Measurements from ENCODE around the gene DCC.
"Not testable (repeated sequence)": the region's sequence is repeated elsewhere in the genome, so short reads cannot be mapped to it uniquely, and the experiment has no call there.

DCC gene

DNA sequence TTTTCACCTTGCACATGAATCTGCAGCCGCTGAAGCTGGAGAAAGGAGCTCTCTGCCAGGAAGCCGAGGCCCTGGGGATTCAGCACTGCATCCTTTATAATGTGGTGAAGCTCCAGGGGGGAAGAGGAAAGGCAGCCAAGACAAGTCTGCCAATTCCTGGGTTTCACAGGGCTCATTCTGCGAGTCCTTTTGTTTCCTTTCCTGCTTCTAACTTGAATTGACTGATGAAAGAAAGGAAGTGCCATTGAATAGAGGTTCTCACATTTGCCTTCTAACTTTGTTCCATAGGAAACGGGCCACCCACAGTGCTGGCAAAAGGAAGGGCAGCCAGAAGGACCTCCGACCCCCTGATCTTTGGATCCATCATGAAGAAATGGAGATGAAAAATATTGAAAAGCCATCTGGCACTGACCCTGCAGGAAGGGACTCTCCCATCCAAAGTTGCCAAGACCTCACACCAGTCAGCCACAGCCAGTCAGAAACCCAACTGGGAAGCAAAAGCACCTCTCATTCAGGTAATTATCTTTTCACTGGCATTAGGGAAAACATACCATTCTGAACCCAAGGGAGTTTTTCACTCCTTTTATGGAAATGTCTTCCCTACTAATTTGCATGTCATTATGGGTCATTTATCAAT, 1119.1 kb downstream of the DCC start:
- TF ChIP-seq, protein P1, sequence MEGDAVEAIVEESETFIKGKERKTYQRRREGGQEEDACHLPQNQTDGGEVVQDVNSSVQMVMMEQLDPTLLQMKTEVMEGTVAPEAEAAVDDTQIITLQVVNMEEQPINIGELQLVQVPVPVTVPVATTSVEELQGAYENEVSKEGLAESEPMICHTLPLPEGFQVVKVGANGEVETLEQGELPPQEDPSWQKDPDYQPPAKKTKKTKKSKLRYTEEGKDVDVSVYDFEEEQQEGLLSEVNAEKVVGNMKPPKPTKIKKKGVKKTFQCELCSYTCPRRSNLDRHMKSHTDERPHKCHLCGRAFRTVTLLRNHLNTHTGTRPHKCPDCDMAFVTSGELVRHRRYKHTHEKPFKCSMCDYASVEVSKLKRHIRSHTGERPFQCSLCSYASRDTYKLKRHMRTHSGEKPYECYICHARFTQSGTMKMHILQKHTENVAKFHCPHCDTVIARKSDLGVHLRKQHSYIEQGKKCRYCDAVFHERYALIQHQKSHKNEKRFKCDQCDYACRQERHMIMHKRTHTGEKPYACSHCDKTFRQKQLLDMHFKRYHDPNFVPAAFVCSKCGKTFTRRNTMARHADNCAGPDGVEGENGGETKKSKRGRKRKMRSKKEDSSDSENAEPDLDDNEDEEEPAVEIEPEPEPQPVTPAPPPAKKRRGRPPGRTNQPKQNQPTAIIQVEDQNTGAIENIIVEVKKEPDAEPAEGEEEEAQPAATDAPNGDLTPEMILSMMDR (IDR thresholded peaks at IDR 0.05; ENCODE audit: insufficient read depth, low read depth, low read length, missing control alignments): no peak
- no peak overlapping the region for H3K4me3 ChIP-seq (ENCODE audit: low read depth, low read length)
- DNase-seq (ENCODE audit: low read depth): no peak

DNA sequence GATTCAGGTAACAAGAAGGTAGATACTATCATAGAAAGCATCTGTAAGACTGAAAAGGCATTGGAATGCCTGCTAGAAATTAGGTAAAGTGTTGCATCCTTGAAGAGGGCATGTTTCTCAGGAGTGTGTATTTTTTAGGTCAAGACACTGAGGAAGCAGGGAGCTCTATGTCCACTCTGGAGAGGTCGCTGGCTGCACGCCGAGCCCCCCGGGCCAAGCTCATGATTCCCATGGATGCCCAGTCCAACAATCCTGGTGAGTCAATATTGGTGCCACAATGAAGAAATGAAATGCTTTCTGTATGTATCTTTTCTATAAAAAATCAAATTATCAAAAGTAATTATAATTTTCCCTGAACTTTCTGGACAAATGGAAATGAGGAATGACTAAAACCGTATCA, 1127.8 kb downstream of the DCC start:
- TF ChIP-seq, protein P1 (IDR thresholded peaks at IDR 0.05; ENCODE audit: insufficient read depth, low read depth, low read length, missing control alignments): no peak
- no peak for DNase-seq (ENCODE audit: low read depth)
- no peak overlapping the region for H3K4me3 ChIP-seq (ENCODE audit: low read depth, low read length)

DNA sequence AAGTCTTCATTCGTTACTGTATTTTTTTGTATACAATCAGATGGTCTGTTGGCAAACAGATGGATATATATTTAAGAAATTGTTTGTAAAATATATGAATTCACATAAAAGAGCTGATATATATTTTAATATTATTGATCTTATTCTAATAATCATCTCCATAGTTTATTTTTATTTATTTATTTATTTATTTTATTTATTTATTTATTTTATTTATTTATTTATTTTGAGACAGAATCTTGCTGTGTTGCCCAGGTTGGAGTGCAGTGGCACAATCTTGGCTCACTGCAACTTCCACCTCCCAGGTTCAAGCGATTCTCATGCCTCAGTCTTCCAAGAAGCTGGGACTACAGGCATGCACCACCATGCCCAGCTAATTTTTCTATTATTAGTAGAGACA, 1128.2 kb downstream of the DCC start:
- H3K4me3 ChIP-seq (ENCODE audit: low read depth, low read length); DNase-seq (ENCODE audit: low read depth): not testable (repeated sequence)

DNA sequence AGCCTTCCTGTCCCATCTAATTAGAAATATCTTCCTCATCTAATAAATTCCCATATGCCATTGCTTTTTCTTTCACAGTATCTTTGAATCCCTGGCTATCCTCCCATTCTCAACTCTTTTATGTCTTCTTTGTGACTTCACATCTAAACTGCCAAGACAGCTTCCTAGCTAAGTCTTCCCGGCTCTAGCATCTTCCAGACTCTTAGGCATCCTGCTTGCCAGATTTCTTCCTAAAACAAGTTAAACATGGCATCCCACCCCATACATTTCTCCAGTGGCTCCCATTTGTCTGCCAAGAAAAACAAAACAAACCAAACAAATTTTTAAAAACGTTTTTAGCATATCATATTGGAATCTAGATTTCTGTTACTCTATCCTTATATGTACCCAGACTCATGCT, 1132.5 kb downstream of the DCC start:
- no peak overlapping the region for H3K4me3 ChIP-seq (ENCODE audit: low read depth, low read length)

DNA sequence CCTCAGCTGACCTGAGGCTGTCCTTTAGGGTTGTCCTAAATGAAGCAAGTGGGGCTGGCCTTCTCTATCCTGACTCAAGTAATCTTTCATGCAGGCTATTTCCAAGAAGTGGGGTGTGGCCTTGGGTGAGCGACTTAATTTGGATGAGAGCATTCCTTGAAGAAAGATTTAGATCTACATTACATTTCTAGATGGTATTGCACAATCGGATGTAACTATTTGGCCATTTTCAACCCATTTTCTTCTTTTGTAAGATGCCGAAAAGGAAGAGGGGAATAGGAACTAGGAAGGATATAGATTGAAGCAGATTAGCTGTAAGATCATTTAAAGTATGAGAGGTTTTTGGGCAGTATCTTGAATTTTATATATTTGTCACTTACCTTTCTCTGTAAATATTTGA, 1138.2 kb downstream of the DCC start:
- no peak for DNase-seq (ENCODE audit: low read depth)
- TF ChIP-seq, protein P1 (IDR thresholded peaks at IDR 0.05; ENCODE audit: insufficient read depth, low read depth, low read length, missing control alignments): no peak
- H3K4me3 ChIP-seq (ENCODE audit: low read depth, low read length): no peak overlapping the region

More for the DNA sequence above, 1132.5 kb downstream of the DCC start:
- DNase-seq (ENCODE audit: low read depth): no peak
- TF ChIP-seq, protein P1 (IDR thresholded peaks at IDR 0.05; ENCODE audit: insufficient read depth, low read depth, low read length, missing control alignments): no peak

DNA sequence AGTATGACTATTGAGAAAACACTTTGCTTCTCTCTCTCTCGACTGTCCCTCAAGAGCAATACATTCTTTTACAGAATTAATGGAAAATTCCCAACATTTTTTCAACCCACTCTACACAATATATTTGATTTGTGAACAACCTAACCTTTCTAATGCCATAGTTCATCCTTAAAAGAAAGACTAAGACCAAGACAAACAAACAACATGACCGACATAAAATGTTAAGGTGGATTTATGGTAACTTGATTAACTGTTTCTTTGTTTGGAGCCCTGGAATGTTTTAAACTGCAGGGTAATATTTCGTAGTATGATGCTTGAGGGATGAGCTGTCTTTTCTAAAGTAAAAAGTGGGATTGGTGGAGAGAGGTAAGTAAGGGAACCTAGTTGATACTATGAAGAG, 1146.3 kb downstream of the DCC start:
- H3K4me3 ChIP-seq (ENCODE audit: low read depth, low read length): no peak overlapping the region
- TF ChIP-seq, protein P1 (IDR thresholded peaks at IDR 0.05; ENCODE audit: insufficient read depth, low read depth, low read length, missing control alignments): no peak
- no peak for DNase-seq (ENCODE audit: low read depth)

DNA sequence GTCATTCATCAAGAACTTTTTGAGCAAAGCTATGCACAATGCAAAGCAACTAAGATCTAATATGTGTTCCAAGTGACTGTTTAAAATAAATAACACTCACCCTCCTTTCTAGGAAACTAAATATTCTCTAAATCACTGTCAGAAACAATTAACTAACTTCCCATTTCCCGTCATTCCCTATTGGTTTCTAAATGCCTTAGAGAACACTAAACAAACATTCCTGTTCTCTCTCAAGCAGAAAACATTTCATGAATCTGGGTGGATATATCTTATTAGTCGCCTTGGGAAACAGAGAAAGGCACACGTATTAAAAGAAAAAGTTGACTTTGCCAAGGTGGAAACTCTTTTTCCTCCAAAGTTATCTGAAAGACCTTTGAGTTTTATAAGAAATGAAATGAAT, 1149.3 kb downstream of the DCC start:
- H3K4me3 ChIP-seq (ENCODE audit: low read depth, low read length): no peak overlapping the region
- TF ChIP-seq, protein P1 (IDR thresholded peaks at IDR 0.05; ENCODE audit: insufficient read depth, low read depth, low read length, missing control alignments): no peak
- DNase-seq (ENCODE audit: low read depth): no peak

Data from GM12865 (cell line).